Nephron (organoid): ENCODE data around the gene SPINK4.

Source experiments
- H3K27ac Mint-ChIP-seq, 3 experiments: 2 replicates each; pipeline ENCODE4 v1.8.0; 2020; ENCODE audit warnings: mixed read lengths in 3 of 3, mild to moderate bottlenecking in 2 of 3, moderate library complexity in 1 of 3
- H3K27me3 Mint-ChIP-seq: 2 replicates; pipeline ENCODE4 v1.8.0; 2021; ENCODE audit warnings: low read depth, mild to moderate bottlenecking, moderate library complexity, mixed read lengths
- H3K36me3 Mint-ChIP-seq: 2 replicates; pipeline ENCODE4 v1.8.0; 2020; ENCODE audit warnings: low read depth, mixed read lengths
- H3K4me1 Mint-ChIP-seq: 2 replicates; pipeline ENCODE4 v1.8.0; 2020; ENCODE audit warnings: mixed read lengths
- H3K4me3 Mint-ChIP-seq, 3 experiments: 2 replicates each; pipeline ENCODE4 v1.8.0; 2020; ENCODE audit warnings: mild to moderate bottlenecking in 3 of 3, mixed read lengths in 3 of 3, moderate library complexity in 2 of 3
- H3K9me3 Mint-ChIP-seq: 2 replicates; pipeline ENCODE4 v1.8.0; 2020; ENCODE audit warnings: mixed read lengths
- CTCF ChIP-seq, 3 experiments: fragments of 200-600 bp; sonication (generic); IDR thresholded peaks; one replicate each; pipeline ENCODE4 v1.5.0; 2021; ENCODE audit warnings: antibody characterized with exemption in 3 of 3; ENCODE audit not compliant: unreplicated experiment in 3 of 3

SPINK4 gene

GRCh38 chr9:33225319-33226147 lies 14.4 kb upstream of the SPINK4 start:
- H3K4me3 Mint-ChIP-seq = no peak overlapping the region
- TF ChIP-seq CTCF (IDR thresholded peaks at IDR 0.05; ENCODE audit: unreplicated experiment in 3 of 3) = peak; percentile 80 to 87 (median 81)
- H3K27me3 Mint-ChIP-seq = peaks cover 7% of the 10 kb centered on the region
- no peaks in the 10 kb centered on the region for H3K36me3 Mint-ChIP-seq
- H3K4me1 Mint-ChIP-seq = peaks cover 15% of the 10 kb centered on the region
- no peaks in the 10 kb centered on the region for H3K9me3 Mint-ChIP-seq
- H3K27ac Mint-ChIP-seq = peak overlapping the region; percentile 19 to 43 (median 37)

- no peak overlapping the region for H3K4me3 Mint-ChIP-seq
- peak overlapping the region in 1 of 3 experiments; percentile 56 for H3K27ac Mint-ChIP-seq
- H3K27me3 Mint-ChIP-seq = peaks cover 15% of the 10 kb centered on the region
- no peak for TF ChIP-seq CTCF (IDR thresholded peaks at IDR 0.05; ENCODE audit: unreplicated experiment in 3 of 3)
- peaks cover 15% of the 10 kb centered on the region for H3K4me1 Mint-ChIP-seq
- no peaks in the 10 kb centered on the region for H3K9me3 Mint-ChIP-seq
- H3K36me3 Mint-ChIP-seq = no peaks in the 10 kb centered on the region
These were observed 13.0 kb upstream of the SPINK4 start for GRCh38 chr9:33227008-33227398.

- Mint-ChIP-seq H3K27ac (no peak overlapping the region), H3K27me3 (peaks cover 19% of the 10 kb centered on the region), H3K9me3 (no peaks in the 10 kb centered on the region), H3K4me3 (no peak overlapping the region), H3K4me1 (peaks cover 13% of the 10 kb centered on the region), H3K36me3 (no peaks in the 10 kb centered on the region)
- no peak for TF ChIP-seq CTCF (IDR thresholded peaks at IDR 0.05; ENCODE audit: unreplicated experiment in 3 of 3)
These were observed 12.2 kb upstream of the SPINK4 start for GRCh38 chr9:33227741-33228140.

GRCh38 chr9:33228606-33229005 lies 11.4 kb upstream of the SPINK4 start:
- no peak for TF ChIP-seq CTCF (IDR thresholded peaks at IDR 0.05; ENCODE audit: unreplicated experiment in 3 of 3)

GRCh38 chr9:33229359-33230114 lies 10.4 kb upstream of the SPINK4 start:
- Mint-ChIP-seq H3K4me3 (no peak overlapping the region), H3K36me3 (no peaks in the 10 kb centered on the region), H3K9me3 (no peaks in the 10 kb centered on the region), H3K27me3 (peaks cover 20% of the 10 kb centered on the region), H3K4me1 (peaks cover 11% of the 10 kb centered on the region), H3K27ac (no peak overlapping the region)
- no peak for TF ChIP-seq CTCF (IDR thresholded peaks at IDR 0.05; ENCODE audit: unreplicated experiment in 3 of 3)

More at GRCh38 chr9:33228606-33229005, 11.4 kb upstream of the SPINK4 start:
- Mint-ChIP-seq H3K4me3 (no peak overlapping the region), H3K9me3 (no peaks in the 10 kb centered on the region), H3K4me1 (peaks cover 11% of the 10 kb centered on the region), H3K36me3 (no peaks in the 10 kb centered on the region), H3K27me3 (peaks cover 17% of the 10 kb centered on the region), H3K27ac (no peak overlapping the region)
